ENCODE results near the gene DENND5B.
"Not testable (repeated sequence)": the region's sequence is repeated elsewhere in the genome, so short reads cannot be mapped to it uniquely, and the experiment has no call there.

Gene DENND5B

GRCh38 chr12:31558521-31558920, 32.4 kb downstream of the DENND5B start:
- DNase-seq, result no peak

GRCh38 chr12:31557707-31558106, 33.2 kb downstream of the DENND5B start:
- DNase-seq, result no peak

- DNase-seq, result not testable (repeated sequence)
Measured at GRCh38 chr12:31555466-31555865, 35.5 kb downstream of the DENND5B start.

- DNase-seq, result not testable (repeated sequence)
Measured at GRCh38 chr12:31550590-31550989, 40.3 kb downstream of the DENND5B start.

GRCh38 chr12:31536672-31537071, 54.3 kb downstream of the DENND5B start:
- no peak for DNase-seq

- no peak for DNase-seq
Measured at GRCh38 chr12:31533470-31533869, 57.5 kb downstream of the DENND5B start.

- no peak for DNase-seq
Measured at GRCh38 chr12:31531893-31532292, 59.0 kb downstream of the DENND5B start.

- DNase-seq, result no peak
Measured at GRCh38 chr12:31528095-31528494, 62.8 kb downstream of the DENND5B start.

GRCh38 chr12:31527083-31527482, 63.9 kb downstream of the DENND5B start:
- DNase-seq, result no peak

- no peak for DNase-seq
Measured at GRCh38 chr12:31526158-31526546, 64.8 kb downstream of the DENND5B start.

- no peak for DNase-seq
Measured at GRCh38 chr12:31525496-31526157, 65.3 kb downstream of the DENND5B start.

GRCh38 chr12:31524791-31525495, 66.0 kb downstream of the DENND5B start:
- no peak for DNase-seq

- no peak for DNase-seq
Measured at GRCh38 chr12:31523306-31523705, 67.6 kb downstream of the DENND5B start.

GRCh38 chr12:31522607-31523006, 68.3 kb downstream of the DENND5B start:
- DNase-seq, result no peak

GRCh38 chr12:31521964-31522363, 69.0 kb downstream of the DENND5B start:
- DNase-seq, result no peak

- DNase-seq, result no peak
Measured at GRCh38 chr12:31519511-31519910, 71.4 kb downstream of the DENND5B start.

GRCh38 chr12:31518680-31519227, 72.2 kb downstream of the DENND5B start:
- peak in 15 of 56 donors; percentile 3 to 37 (median 8) for DNase-seq

GRCh38 chr12:31517994-31518393, 72.9 kb downstream of the DENND5B start:
- DNase-seq, result no peak

- no peak for DNase-seq
Measured at GRCh38 chr12:31516702-31517101, 74.2 kb downstream of the DENND5B start.

GRCh38 chr12:31514912-31515311, 76.0 kb downstream of the DENND5B start:
- DNase-seq, result no peak

GRCh38 chr12:31510034-31510433, 80.9 kb downstream of the DENND5B start:
- no peak for DNase-seq

- DNase-seq, result no peak
Measured at GRCh38 chr12:31508436-31509150, 82.3 kb downstream of the DENND5B start.

Data from amygdala (tissue), 56 donors.